T-helper 1 cell treated with Interleukin-12 subunit alpha and Interleukin-12 subunit beta and Interleukin-4 antibody, amounts not matched to agents 30 μg/mL and 1 μg/mL, for 36 hours (primary cell): ENCODE data around the gene ZIC2.
A peak's percentile ranks its signal among the peaks of the same experiment; 100 is the strongest.

Experiments
- H3K27ac Mint-ChIP-seq: one replicate; pipeline ENCODE4 v1.8.0; 2021; ENCODE audit warnings: mild to moderate bottlenecking, mixed read lengths
- H3K27me3 Mint-ChIP-seq: one replicate; pipeline ENCODE4 v1.8.0; 2021; ENCODE audit warnings: low read depth, mixed read lengths
- H3K36me3 Mint-ChIP-seq: one replicate; pipeline ENCODE4 v1.8.0; 2021; ENCODE audit warnings: low read depth, mixed read lengths
- H3K4me1 Mint-ChIP-seq: one replicate; pipeline ENCODE4 v1.8.0; 2021; ENCODE audit warnings: low read depth, mixed read lengths
- H3K4me3 Mint-ChIP-seq: one replicate; pipeline ENCODE4 v1.8.0; 2021; ENCODE audit warnings: mild to moderate bottlenecking, moderate library complexity, mixed read lengths
- H3K9me3 Mint-ChIP-seq: one replicate; pipeline ENCODE4 v1.8.0; 2021; ENCODE audit warnings: mixed read lengths

Gene ZIC2

DNA sequence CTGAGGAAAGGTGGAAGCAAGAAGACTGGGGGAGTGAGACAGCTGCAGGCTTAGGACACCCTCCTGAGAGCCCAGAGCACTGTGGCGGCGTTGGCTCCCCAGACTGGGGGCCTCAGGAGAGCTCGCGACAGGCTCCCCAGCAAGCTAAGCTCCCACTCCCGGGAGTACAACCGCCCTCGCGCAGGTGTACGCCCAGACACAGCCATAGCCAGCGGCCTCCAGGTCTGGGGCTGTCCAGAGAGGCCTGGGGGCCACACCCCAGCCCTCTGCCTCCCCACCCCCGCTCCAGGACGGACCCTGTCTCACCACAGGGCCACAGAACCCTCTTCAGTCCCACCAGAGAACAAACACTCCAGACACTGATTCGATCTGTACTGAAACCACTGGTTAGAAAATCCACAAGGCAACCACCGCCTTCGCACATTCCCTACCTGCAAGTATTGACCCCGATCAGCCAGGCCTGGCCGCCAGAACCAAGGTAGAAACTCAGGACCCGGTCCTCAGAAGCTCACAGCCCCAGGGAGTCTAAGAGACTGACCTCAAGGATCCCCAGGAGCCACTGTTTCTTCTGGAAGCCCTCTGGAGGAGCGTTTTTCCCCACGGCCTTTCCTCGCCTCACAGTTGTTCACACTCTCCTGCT is 26.4 kb upstream of the ZIC2 start:
- peaks cover 93% of the 10 kb centered on the region for H3K27me3 Mint-ChIP-seq
- no peaks in the 10 kb centered on the region for H3K36me3 Mint-ChIP-seq
- peak overlapping the region; percentile 1 for H3K27ac Mint-ChIP-seq
- H3K4me3 Mint-ChIP-seq = no peak overlapping the region
- peaks cover 9% of the 10 kb centered on the region for H3K4me1 Mint-ChIP-seq
- no peaks in the 10 kb centered on the region for H3K9me3 Mint-ChIP-seq

DNA sequence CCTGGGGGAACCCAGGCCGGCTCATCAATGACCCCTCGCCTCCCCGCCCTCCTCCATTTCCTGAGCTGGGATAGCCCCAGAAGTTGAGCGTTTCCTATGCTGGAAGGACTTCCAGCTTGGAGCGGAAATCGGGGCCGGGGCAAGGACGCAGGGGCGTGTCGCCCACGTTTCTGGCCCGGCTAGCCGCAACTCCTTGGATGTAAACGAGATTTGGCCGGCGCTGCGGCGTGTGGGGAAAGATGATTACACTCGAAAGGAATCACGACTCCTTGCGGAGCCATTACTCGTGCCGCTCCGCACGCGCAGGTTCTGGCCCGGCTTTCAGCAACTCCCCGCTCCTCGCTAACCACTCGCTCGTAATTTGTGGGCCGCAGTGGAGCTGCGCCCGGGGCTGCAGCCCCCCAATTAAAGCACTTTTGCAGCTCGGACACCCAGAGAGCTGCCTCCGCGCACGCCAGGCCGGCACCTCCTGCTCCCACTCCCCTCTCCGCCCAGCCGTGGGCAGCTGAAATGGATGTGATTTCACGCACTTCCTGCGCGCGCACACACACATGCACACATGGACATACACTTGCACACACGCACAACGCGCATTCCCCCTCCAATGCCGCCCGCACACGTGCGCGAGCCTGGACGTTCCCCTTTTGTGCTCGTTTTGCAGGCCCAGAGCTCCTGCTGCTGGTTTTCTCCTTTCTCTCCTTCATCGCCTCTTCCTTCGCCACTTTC is 25.7 kb upstream of the ZIC2 start:
- Mint-ChIP-seq H3K9me3 (no peaks in the 10 kb centered on the region), H3K27me3 (peaks cover 90% of the 10 kb centered on the region), H3K4me3 (no peak overlapping the region), H3K27ac (no peak overlapping the region), H3K36me3 (no peaks in the 10 kb centered on the region), H3K4me1 (peaks cover 9% of the 10 kb centered on the region)

- Mint-ChIP-seq H3K36me3 (no peaks in the 10 kb centered on the region), H3K9me3 (no peaks in the 10 kb centered on the region), H3K4me1 (peaks cover 9% of the 10 kb centered on the region), H3K4me3 (no peak overlapping the region), H3K27me3 (peaks cover 91% of the 10 kb centered on the region), H3K27ac (no peak overlapping the region)
Observed at GRCh38 chr13:99956473-99957349, 24.9 kb upstream of the ZIC2 start.

- Mint-ChIP-seq H3K4me3 (no peak overlapping the region), H3K27ac (peak overlapping the region; percentile 15)
Observed at GRCh38 chr13:99958406-99959126, 23.0 kb upstream of the ZIC2 start.

GRCh38 chr13:99959127-99959539 is 22.5 kb upstream of the ZIC2 start:
- no peaks in the 10 kb centered on the region for H3K36me3 Mint-ChIP-seq
- peaks cover 9% of the 10 kb centered on the region for H3K4me1 Mint-ChIP-seq
- no peak overlapping the region for H3K4me3 Mint-ChIP-seq
- H3K27me3 Mint-ChIP-seq = peaks cover 86% of the 10 kb centered on the region
- H3K27ac Mint-ChIP-seq = peak overlapping the region; percentile 15
- no peaks in the 10 kb centered on the region for H3K9me3 Mint-ChIP-seq

More at GRCh38 chr13:99958406-99959126, 23.0 kb upstream of the ZIC2 start:
- H3K27me3 Mint-ChIP-seq = peaks cover 86% of the 10 kb centered on the region
- H3K9me3 Mint-ChIP-seq = no peaks in the 10 kb centered on the region
- H3K36me3 Mint-ChIP-seq = no peaks in the 10 kb centered on the region
- H3K4me1 Mint-ChIP-seq = peaks cover 9% of the 10 kb centered on the region

GRCh38 chr13:99959540-99960230 is 21.9 kb upstream of the ZIC2 start:
- H3K27ac Mint-ChIP-seq = peak overlapping the region; percentile 68

GRCh38 chr13:99960663-99961311 is 20.8 kb upstream of the ZIC2 start:
- Mint-ChIP-seq H3K36me3 (no peaks in the 10 kb centered on the region), H3K27ac (no peak overlapping the region), H3K4me1 (peaks cover 9% of the 10 kb centered on the region), H3K9me3 (no peaks in the 10 kb centered on the region), H3K27me3 (peaks cover 82% of the 10 kb centered on the region), H3K4me3 (no peak overlapping the region)

More at GRCh38 chr13:99959540-99960230, 21.9 kb upstream of the ZIC2 start:
- Mint-ChIP-seq H3K27me3 (peaks cover 86% of the 10 kb centered on the region), H3K4me1 (peaks cover 9% of the 10 kb centered on the region), H3K9me3 (no peaks in the 10 kb centered on the region), H3K36me3 (no peaks in the 10 kb centered on the region), H3K4me3 (peak overlapping the region; percentile 34)

DNA sequence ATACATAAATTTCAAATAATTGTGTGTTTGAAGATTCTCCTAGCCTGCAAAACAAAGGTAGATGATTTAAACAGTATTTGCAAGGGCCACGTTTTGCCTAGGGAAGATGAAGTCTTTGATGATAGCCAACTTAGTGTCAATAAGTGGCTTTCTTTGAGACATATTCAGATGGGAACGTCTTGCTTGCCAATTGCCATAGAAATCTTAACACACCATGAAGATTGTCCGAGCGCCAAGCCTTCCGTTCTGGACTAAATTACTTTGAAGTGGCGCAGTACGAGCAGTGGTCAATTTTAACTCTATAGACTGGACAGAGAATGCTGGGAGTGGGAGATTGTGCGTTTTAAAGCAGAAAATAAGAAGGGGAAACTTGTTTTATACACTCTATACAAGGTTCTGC is 19.9 kb upstream of the ZIC2 start:
- Mint-ChIP-seq H3K27me3 (peaks cover 82% of the 10 kb centered on the region), H3K4me1 (peaks cover 6% of the 10 kb centered on the region), H3K27ac (no peak overlapping the region), H3K36me3 (peaks cover 1% of the 10 kb centered on the region), H3K9me3 (no peaks in the 10 kb centered on the region), H3K4me3 (no peak overlapping the region)

DNA sequence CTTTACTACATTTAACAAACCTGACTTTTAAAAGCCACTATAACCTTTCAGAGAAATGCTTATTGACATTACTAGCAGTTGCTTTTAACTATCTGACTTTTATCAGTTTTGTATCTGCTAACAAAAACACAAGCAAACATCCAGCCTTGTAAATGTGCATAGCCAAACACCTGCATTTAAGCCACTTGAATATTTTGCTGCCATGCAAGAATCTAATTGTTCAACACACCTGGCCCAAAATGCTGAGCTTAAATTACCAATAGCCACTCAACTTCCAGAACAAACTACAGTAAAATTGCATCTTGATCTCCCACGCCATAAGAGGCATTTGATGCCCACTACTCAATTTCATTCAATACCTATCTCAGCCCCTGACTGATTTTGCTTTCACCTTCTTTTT is 19.3 kb upstream of the ZIC2 start:
- H3K9me3 Mint-ChIP-seq = no peaks in the 10 kb centered on the region
- H3K27ac Mint-ChIP-seq = no peak overlapping the region
- H3K36me3 Mint-ChIP-seq = peaks cover 2% of the 10 kb centered on the region
- peaks cover 84% of the 10 kb centered on the region for H3K27me3 Mint-ChIP-seq
- peaks cover 6% of the 10 kb centered on the region for H3K4me1 Mint-ChIP-seq
- no peak overlapping the region for H3K4me3 Mint-ChIP-seq

DNA sequence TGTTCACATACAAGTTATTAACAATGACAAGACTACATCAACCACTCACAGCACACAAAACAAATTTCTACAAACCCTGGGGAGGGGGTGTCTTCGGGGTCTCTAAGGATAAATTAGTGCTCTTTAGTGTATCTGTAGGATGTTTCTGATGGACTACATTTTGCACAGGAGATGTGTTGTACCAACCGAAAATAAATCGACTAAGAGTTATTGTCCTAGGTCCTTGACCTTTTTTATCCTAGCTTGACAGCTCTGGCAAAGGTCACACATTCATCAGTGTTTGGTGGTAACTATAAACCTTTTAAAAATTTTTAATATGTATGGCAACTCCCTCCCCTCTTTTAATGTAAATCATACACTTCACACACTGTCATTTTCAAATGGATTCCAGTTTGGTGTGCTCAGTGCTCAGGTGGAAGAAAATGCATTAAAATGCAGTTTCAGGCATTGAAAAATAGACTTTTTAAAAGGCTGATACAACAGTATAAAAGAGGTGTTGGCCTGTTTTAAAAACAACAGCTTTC is 17.7 kb upstream of the ZIC2 start:
- peaks cover 13% of the 10 kb centered on the region for H3K4me1 Mint-ChIP-seq
- peaks cover 7% of the 10 kb centered on the region for H3K36me3 Mint-ChIP-seq
- H3K27ac Mint-ChIP-seq = no peak overlapping the region
- no peaks in the 10 kb centered on the region for H3K9me3 Mint-ChIP-seq
- H3K4me3 Mint-ChIP-seq = no peak overlapping the region
- peaks cover 77% of the 10 kb centered on the region for H3K27me3 Mint-ChIP-seq

GRCh38 chr13:99965329-99966000 is 16.1 kb upstream of the ZIC2 start:
- H3K27ac Mint-ChIP-seq = no peak overlapping the region
- no peaks in the 10 kb centered on the region for H3K9me3 Mint-ChIP-seq
- H3K4me1 Mint-ChIP-seq = peaks cover 12% of the 10 kb centered on the region
- H3K36me3 Mint-ChIP-seq = peaks cover 13% of the 10 kb centered on the region
- H3K27me3 Mint-ChIP-seq = peaks cover 77% of the 10 kb centered on the region
- H3K4me3 Mint-ChIP-seq = no peak overlapping the region

- no peaks in the 10 kb centered on the region for H3K9me3 Mint-ChIP-seq
- peaks cover 70% of the 10 kb centered on the region for H3K27me3 Mint-ChIP-seq
- H3K4me1 Mint-ChIP-seq = peaks cover 12% of the 10 kb centered on the region
- peaks cover 13% of the 10 kb centered on the region for H3K36me3 Mint-ChIP-seq
- H3K4me3 Mint-ChIP-seq = no peak overlapping the region
- H3K27ac Mint-ChIP-seq = no peak overlapping the region
Observed at GRCh38 chr13:99966064-99966805, 15.3 kb upstream of the ZIC2 start.
